A549 (cell line): ENCODE results near the gene S100A9.

Experiments used
- CEBPB ChIP-seq, 2 experiments: fragments of >200 bp in 1 of 2; sonication (Bioruptor Twin) in 1 of 2; formaldehyde crosslinking in 1 of 2; IDR thresholded peaks; 2 replicates each; pipeline ENCODE4 v1.6.1; 2012 to 2016
- CHD2 ChIP-seq: fragments of 150-350 bp; IDR thresholded peaks from 2 replicates; pipeline ENCODE4 v1.6.1; 2014; ENCODE audit warnings: low read length; ENCODE audit not compliant: partially characterized antibody
- ESRRA ChIP-seq: fragments of 150-350 bp; IDR thresholded peaks from 2 replicates; pipeline ENCODE4 v1.6.1; 2014; ENCODE audit warnings: mild to moderate bottlenecking, low read length, borderline replicate concordance
- HDAC2 ChIP-seq: fragments of 200-600 bp; sonication (generic); IDR thresholded peaks from 2 replicates; pipeline ENCODE4 v1.6.1; 2016
- POLR2AphosphoS2 ChIP-seq: conservative IDR thresholded peaks from 2 replicates; pipeline ENCODE4 v1.6.1; 2012; ENCODE audit warnings: low read length, improper control_type of control experiment, inconsistent platforms
- RCOR1 ChIP-seq: fragments of 150-350 bp; IDR thresholded peaks from 2 replicates; pipeline ENCODE4 v1.6.1; 2014; ENCODE audit warnings: antibody characterized with exemption, low read length, low read depth
- TF ChIP-seq, protein P1 (sequence below): fragments of >200 bp; sonication (Bioruptor Twin); formaldehyde crosslinking; IDR thresholded peaks from 3 replicates; pipeline ENCODE4 v1.5.1; 2016
- TF ChIP-seq, protein P2 (sequence below): fragments of 450-650 bp; IDR thresholded peaks from 2 replicates; pipeline ENCODE4 v1.6.1; 2014; ENCODE audit warnings: antibody characterized with exemption

DNA sequence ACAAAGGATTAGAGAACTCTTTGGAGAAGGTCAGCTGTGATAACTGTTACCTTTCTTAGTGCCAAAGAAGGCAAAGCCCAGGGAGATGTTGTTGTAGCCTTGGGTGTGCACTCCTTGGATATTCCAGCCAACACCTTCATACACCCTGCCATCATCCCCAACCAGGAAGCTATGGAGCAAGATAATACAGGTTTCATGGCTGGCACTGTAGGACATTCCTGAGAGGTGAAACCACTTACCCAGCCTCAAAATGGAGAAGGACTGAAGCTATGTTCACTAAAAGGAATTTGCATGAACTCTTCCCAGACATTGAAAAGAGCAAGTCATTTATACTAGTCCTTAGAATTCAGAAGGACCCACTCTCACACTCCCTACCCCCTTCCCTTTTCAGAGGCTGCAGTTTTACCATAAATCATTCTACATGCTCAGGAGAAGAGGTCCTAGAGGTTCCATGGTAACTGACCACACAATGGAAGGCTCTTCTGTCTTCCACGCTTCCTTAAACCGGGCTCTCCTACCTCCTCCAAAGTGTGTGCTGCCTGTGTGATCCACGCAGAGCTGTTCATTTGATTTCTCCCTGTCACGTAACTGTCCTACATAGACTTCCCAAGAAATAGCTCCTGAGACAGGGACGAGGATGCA, 14.5 kb upstream of the S100A9 start:
- TF ChIP-seq ESRRA (no peak), CEBPB (IDR thresholded peaks at IDR 0.05) (no peak), RCOR1 (no peak), CHD2 (no peak), HDAC2 (no peak), POLR2AphosphoS2 (no peak)
- TF ChIP-seq, protein P1, sequence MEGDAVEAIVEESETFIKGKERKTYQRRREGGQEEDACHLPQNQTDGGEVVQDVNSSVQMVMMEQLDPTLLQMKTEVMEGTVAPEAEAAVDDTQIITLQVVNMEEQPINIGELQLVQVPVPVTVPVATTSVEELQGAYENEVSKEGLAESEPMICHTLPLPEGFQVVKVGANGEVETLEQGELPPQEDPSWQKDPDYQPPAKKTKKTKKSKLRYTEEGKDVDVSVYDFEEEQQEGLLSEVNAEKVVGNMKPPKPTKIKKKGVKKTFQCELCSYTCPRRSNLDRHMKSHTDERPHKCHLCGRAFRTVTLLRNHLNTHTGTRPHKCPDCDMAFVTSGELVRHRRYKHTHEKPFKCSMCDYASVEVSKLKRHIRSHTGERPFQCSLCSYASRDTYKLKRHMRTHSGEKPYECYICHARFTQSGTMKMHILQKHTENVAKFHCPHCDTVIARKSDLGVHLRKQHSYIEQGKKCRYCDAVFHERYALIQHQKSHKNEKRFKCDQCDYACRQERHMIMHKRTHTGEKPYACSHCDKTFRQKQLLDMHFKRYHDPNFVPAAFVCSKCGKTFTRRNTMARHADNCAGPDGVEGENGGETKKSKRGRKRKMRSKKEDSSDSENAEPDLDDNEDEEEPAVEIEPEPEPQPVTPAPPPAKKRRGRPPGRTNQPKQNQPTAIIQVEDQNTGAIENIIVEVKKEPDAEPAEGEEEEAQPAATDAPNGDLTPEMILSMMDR: no peak
- TF ChIP-seq, protein P2, sequence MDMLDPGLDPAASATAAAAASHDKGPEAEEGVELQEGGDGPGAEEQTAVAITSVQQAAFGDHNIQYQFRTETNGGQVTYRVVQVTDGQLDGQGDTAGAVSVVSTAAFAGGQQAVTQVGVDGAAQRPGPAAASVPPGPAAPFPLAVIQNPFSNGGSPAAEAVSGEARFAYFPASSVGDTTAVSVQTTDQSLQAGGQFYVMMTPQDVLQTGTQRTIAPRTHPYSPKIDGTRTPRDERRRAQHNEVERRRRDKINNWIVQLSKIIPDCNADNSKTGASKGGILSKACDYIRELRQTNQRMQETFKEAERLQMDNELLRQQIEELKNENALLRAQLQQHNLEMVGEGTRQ: no peak
